Glomerular endothelial cell (primary cell): ENCODE data around the gene LRRC45. TPM values are rescaled to one million over a fixed set of nuclear protein-coding genes. Genes with fewer than 3 reads are reported as not detected.

Source experiments
- DNase-seq: peaks from one replicate; pipeline ENCODE4 v3.0.0-alpha.2; 2011; ENCODE audit warnings: low read depth, low spot score; ENCODE audit errors: extremely low read depth
- total RNA-seq: library from RNA; depleted of rRNA; stranded (reverse); fragments of >200 nt; gene quantifications from 2 replicates; pipeline ENCODE4 v1.2.3, GENCODE V29; 2015

The LRRC45 gene
- total RNA-seq, 1 donor from 2014 or later = 24.9 TPM

- no peak for DNase-seq
Observed at GRCh38 chr17:82080048-82080788, 57.1 kb downstream of the LRRC45 start.

Other genes with a start within 250 kb of the LRRC45 start
- not detected in 2 replicates for gene GCGR, start 219.2 kb upstream of the LRRC45 start, total RNA-seq
- gene MCRIP1, start 190.0 kb upstream of the LRRC45 start, total RNA-seq = 134 and 148 TPM in 2 replicates
- not detected in 2 replicates for gene PPP1R27, start 188.3 kb upstream of the LRRC45 start, total RNA-seq
- 3,025 and 3,034 TPM in 2 replicates for gene P4HB, start 162.8 kb upstream of the LRRC45 start, total RNA-seq
- 426 and 442 TPM in 2 replicates for gene ARHGDIA, start 152.0 kb upstream of the LRRC45 start, total RNA-seq
- gene ALYREF, start 131.7 kb upstream of the LRRC45 start, total RNA-seq = 151 and 152 TPM in 2 replicates
- gene ANAPC11, start 131.6 kb upstream of the LRRC45 start, total RNA-seq = 180 and 216 TPM in 2 replicates
- gene NPB, start 121.1 kb upstream of the LRRC45 start, total RNA-seq = 0.68 and 1.9 TPM in 2 replicates
- gene PCYT2, start 111.9 kb upstream of the LRRC45 start, total RNA-seq = 36.6 and 62.9 TPM in 2 replicates
- 22.7 and 33.2 TPM in 2 replicates for gene SIRT7, start 105.1 kb upstream of the LRRC45 start, total RNA-seq
- gene MAFG, start 95.6 kb upstream of the LRRC45 start, total RNA-seq = 20.4 and 34.4 TPM in 2 replicates
- 67.3 and 97.0 TPM in 2 replicates for gene PYCR1, start 86.0 kb upstream of the LRRC45 start, total RNA-seq
- not detected in 2 replicates for gene MYADML2, start 76.1 kb upstream of the LRRC45 start, total RNA-seq
- gene NOTUM, start 62.1 kb upstream of the LRRC45 start, total RNA-seq = 0.78 TPM in 1 of 2 replicates, not detected in the other
- gene ASPSCR1, start 45.7 kb upstream of the LRRC45 start, total RNA-seq = 21.8 and 25.1 TPM in 2 replicates
- 51.6 and 74.3 TPM in 2 replicates for gene CENPX, start 427 bp upstream of the LRRC45 start, total RNA-seq
- gene RAC3, start 8.4 kb downstream of the LRRC45 start, total RNA-seq = 42.1 and 67.9 TPM in 2 replicates
- gene DCXR, start 14.4 kb downstream of the LRRC45 start, total RNA-seq = 61.0 and 67.6 TPM in 2 replicates
- 45.0 and 49.1 TPM in 2 replicates for gene RFNG, start 28.5 kb downstream of the LRRC45 start, total RNA-seq
- 122 and 139 TPM in 2 replicates for gene GPS1, start 28.6 kb downstream of the LRRC45 start, total RNA-seq
- gene DUS1L, start 42.5 kb downstream of the LRRC45 start, total RNA-seq = 55.7 and 75.2 TPM in 2 replicates
- gene FASN, start 74.9 kb downstream of the LRRC45 start, total RNA-seq = 165 and 201 TPM in 2 replicates
- gene CCDC57, start 189.5 kb downstream of the LRRC45 start, total RNA-seq = 10.2 and 23.8 TPM in 2 replicates
- 151 and 170 TPM in 2 replicates for gene SLC16A3, start 205.7 kb downstream of the LRRC45 start, total RNA-seq